HAP-1 (cell line): ENCODE results near the gene TP73.

Source experiments
- DNase-seq, 2 experiments: peaks; one replicate each; pipeline ENCODE4 v3.0.0-alpha.2; 2016 to 2020; ENCODE audit warnings: low spot score in 2 of 2
- H3K27me3 ChIP-seq: fragments of 250-450 bp; sonication (Bioruptor Pico); 2 replicates; pipeline ENCODE4 v1.5.1; 2020; ENCODE audit warnings: low read depth, mild to moderate bottlenecking, moderate library complexity
- H3K36me3 ChIP-seq: fragments of 250-450 bp; sonication (Bioruptor Pico); replicated peaks from 2 replicates; pipeline ENCODE4 v1.5.1; 2020; ENCODE audit warnings: mild to moderate bottlenecking
- H3K4me1 ChIP-seq: fragments of 250-450 bp; sonication (Bioruptor Pico); 2 replicates; pipeline ENCODE4 v1.5.1; 2020; ENCODE audit warnings: mild to moderate bottlenecking
- H3K4me3 ChIP-seq: fragments of 250-450 bp; sonication (Bioruptor Pico); 2 replicates; pipeline ENCODE4 v1.5.1; 2020; ENCODE audit warnings: mild to moderate bottlenecking, moderate library complexity
- H3K9me3 ChIP-seq: fragments of 250-450 bp; sonication (Bioruptor Pico); 2 replicates; pipeline ENCODE4 v1.5.1; 2020; ENCODE audit warnings: mild to moderate bottlenecking, moderate library complexity
- in situ Hi-C: fragments of 300-500 bp; cut with MboI; formaldehyde crosslinking; loops from 3 replicates; pipeline ENCODE4 v1.14.3; 2020; ENCODE audit warnings: low sequenced_read_pairs, inconsistent platforms, mixed read lengths

TP73 gene

DNA sequence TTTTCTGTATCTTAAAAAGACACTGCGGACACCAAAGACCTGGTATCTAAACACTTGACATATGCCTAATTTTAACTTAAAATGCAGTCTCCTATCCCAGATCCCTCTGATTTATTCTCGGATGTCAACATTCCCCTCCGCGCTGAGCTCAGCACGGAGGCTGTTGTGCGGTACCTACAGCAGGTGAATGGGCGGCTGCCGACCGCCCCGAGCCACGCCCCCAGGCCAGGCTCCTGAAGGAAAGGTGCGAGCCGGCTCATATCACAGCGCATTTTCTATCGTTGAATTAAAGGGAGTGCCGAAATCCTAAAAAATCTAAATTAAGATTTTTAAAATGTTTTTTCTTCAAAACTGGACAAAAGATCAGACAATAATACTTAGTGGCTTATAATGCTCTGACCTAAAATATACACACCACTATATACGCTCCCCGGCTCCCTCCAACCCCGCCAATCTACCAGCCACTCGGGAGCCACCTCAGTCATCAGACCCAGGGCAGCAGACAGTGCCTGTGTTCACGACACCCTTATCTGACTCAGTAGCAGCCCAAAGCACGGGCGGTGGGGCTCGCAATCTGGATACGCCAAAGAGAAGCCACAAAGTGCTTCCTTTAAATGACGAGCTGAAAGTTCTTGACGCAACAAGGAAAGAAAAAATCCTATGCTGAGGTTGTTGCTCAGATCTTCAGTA is 6.5 kb upstream of the TP73 start:
- H3K36me3 ChIP-seq = peaks cover 24% of the 10 kb centered on the region
- no peaks in the 10 kb centered on the region for H3K9me3 ChIP-seq
- H3K4me3 ChIP-seq = no peak overlapping the region
- in situ Hi-C loops = no loop called here
- DNase-seq = no peak
- peaks cover 9% of the 10 kb centered on the region; the same call in 1 of the 2 replicates for H3K4me1 ChIP-seq
- no peaks in the 10 kb centered on the region for H3K27me3 ChIP-seq

DNA sequence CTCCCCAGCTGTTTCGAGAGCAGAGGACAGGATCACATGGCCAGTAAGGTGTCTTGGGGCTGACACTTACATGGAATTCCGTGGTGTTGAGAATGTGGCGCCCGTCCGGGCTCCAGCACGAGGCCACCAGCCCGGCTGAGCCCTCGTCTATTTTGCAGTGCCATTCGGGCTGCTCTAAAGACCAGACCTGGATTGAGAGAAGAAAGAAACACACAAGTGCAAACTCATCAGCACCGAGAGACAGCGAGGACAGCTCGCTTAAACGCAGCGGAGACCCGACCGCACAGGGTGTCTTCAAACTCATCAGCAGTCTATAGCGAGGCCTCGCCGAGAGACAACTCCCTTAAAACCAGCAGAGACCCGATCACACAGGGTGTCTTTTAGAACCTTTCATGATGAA is 5.7 kb upstream of the TP73 start:
- Histone ChIP-seq H3K36me3 (peaks cover 24% of the 10 kb centered on the region), H3K4me3 (no peak overlapping the region), H3K9me3 (no peaks in the 10 kb centered on the region), H3K4me1 (peaks cover 9% of the 10 kb centered on the region; the same call in 1 of the 2 replicates), H3K27me3 (no peaks in the 10 kb centered on the region)
- in situ Hi-C loops = no loop called here
- DNase-seq = no peak

DNA sequence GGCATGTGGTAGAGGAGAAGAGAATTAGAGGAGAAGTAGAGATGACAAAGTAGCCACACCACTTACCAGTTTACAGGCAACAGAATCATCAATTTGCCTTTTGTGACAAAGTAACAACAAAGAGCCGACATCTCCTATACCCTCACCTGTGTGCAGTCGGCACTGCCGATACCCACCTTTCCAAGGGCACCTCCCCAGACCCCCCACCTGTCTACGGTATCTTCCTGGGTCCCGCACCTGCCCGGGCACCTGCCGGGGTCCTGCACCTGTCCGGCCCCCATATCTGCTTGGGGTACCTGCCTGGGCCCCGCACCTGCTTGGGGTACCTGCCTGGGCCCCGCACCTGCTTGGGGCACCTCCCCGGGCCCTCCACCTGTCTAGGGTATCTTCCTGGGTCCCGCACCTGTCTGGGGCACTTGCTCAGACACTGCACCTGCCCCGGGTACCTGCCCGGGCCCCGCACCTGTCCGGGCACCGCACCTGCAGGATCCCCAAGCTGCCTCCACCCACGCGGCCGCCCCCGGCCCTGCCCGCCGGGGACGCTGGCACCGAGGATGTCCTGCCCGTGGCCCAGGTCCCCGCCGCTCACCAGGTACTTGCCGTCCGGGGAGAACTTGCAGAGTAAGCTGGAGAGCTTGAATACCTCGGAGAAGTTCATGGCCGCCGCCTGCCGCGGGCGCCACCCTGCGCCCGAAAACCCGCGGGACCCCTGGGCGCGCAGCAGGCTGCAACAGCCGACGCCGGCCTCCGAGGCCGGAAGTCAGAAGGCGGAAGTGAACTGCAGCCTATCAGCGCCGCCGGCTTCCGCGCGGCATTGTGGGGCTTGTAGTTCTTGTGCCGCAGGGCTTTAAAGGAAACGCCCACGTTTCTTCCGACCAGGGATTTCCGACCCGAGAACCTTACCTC is 2.7 kb upstream of the TP73 start, which contains the start of gene WRAP73:
TSS of gene WRAP73 (minus strand) at position 762 of the 906 bp plus-strand sequence. CDS start at position 658, 104 bp downstream.
- in situ Hi-C loops = no loop called here
- Histone ChIP-seq H3K36me3 (peaks cover 19% of the 10 kb centered on the region), H3K4me3 (peak within 1 kb of the TSS; percentile 85), H3K4me1 (peaks cover 13% of the 10 kb centered on the region), H3K27me3 (no peaks in the 10 kb centered on the region), H3K9me3 (no peaks in the 10 kb centered on the region)
- DNase-seq = peak; percentile 88 to 90

DNA sequence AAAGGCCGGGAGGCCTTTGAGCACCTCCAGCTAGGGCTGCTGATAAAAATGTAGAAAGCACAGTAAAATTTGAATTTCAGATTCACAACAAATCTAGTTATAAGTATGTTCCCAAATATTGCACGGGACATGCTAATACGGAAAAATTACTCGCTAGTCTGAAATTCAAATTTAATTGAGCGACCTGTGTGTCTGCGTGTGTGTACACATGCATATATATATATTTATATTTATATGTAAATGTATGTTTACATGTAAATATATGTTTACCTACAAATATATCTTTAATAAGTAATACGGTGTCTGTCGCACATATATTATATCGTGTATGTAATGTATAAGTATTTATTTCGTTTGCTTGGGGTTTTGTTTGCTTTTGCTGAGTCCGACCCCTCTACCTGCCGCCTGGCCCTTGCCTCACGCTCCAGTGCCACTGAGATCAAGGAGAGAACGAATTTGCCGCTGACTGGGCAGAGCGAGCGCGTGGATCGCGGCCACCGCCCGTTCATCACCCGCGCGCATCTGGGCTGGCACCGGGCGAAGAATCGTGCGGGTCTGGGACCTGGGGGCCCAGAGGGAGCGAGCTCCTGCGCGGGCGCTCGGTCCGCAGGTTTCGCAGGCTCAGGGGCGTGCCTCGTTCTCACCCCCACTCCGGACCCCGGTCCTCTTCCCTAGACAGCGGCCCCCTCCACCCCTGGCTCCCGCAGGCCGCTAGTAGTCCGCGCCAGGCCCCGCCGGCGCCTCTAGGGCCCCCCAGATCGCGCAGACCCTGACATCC is 1.9 kb upstream of the TP73 start:
- Histone ChIP-seq H3K4me1 (peaks cover 13% of the 10 kb centered on the region), H3K9me3 (no peaks in the 10 kb centered on the region), H3K4me3 (peak overlapping the region; percentile 85; the same call in 1 of the 2 replicates), H3K36me3 (peaks cover 17% of the 10 kb centered on the region), H3K27me3 (no peaks in the 10 kb centered on the region)
- DNase-seq = no peak
- in situ Hi-C loops = no loop called here

DNA sequence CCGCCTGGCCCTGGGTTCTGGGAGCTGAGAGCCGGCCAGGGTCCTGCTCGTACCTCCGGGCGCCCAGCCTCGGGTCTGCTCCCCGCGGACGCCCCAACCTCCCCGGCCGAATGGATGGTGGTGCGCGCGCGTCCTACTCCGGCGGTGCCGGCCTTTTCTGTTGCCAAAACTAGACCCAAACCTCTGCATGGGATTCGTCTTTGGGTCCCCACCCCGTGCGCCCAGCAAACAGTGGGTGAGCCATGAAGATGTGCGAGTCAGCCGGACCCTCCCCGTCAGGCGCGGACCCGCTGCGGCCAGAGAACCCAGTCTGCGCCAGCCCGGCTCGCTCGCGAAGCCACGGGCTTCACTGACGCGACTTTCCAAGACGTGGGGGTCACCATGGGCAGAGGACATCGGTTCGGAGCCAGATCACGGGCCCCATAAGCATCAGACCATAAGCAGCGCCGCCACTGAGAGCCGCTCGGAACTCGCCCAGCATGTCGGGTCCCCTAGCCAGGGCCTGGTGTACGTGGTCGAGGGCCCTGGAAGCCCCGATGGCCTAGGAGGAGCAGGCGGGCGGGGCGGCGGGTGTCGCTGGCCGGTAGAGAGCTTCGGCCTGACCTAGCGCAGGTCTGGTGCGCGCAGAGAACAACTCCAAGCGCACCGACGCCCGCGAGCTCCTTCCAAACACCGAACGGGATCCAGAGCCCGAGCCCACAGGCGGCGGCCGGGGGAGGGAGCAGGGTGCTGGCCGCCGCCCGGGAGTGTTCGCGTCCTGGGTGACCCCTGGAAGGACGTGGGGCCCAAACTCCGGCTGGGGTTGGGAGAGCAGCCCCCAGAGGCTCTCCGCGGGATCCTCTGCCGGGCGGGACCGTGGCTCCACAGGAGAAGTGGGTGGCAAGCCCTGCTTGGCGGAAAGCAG is 1.0 kb upstream of the TP73 start:
- in situ Hi-C loops = no loop called here

DNA sequence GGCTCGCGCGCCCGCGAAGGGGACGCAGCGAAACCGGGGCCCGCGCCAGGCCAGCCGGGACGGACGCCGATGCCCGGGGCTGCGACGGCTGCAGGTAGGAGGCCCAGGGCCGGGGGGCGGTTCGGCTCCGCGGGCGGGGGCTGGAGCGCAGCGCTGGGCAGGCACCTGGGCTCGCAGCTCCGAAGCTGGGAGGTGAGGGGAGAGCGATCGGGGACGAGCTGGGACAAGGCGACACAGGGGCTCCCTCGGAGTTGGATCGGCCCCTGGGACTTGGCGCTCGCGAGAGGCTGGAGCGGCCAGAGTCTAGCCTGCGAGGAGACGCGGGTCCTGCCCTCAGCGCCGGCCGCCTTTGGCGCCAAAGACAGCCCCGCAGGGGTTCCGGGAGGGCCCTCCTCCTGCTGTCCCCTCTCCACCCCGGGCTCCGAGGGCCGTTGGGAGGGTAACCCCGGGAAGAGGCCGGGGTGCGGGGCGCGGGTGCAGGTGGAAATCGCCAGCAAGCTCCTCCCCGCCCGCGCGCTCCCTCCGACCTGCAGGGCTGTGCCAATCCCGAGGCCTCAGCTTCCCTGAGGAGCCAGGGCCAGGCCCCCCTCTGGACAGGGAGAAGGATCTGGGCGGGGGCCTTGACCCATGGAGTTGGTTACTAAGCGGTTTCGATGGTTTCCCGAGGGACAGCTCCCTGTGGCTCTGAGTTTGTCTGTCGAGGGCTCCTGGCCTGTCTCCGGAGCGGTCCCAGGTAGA is 401 bp downstream of the TP73 start:
- peak; percentile 49 to 65 for DNase-seq
- in situ Hi-C loops = no loop called here
- H3K4me1 ChIP-seq = peaks cover 13% of the 10 kb centered on the region
- H3K9me3 ChIP-seq = no peaks in the 10 kb centered on the region
- no peaks in the 10 kb centered on the region; the same call in none of the 2 replicates for H3K36me3 ChIP-seq
- no peaks in the 10 kb centered on the region for H3K27me3 ChIP-seq
- H3K4me3 ChIP-seq = peak overlapping the region; percentile 61

More for the DNA sequence above, 1.0 kb upstream of the TP73 start:
- Histone ChIP-seq H3K36me3 (peaks cover 12% of the 10 kb centered on the region), H3K4me1 (peaks cover 13% of the 10 kb centered on the region), H3K9me3 (no peaks in the 10 kb centered on the region), H3K4me3 (peak overlapping the region; percentile 61), H3K27me3 (no peaks in the 10 kb centered on the region)
- no peak for DNase-seq

DNA sequence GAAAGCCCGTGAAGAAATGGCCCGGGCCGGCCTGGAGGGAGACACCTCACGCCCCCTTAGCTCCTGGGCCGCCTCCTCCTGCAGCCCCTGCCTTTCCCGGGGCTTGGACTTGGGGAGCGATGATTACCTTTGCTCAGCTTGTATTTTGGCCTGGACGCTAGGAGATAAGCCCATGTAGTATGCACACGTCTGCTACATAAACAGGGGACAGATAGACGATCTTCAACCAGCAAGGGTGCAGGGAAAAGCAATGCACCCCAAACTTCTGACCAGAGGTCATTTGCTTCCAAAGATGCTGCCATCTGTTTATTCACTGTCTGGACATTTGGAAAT is 936 bp downstream of the TP73 start:
- H3K9me3 ChIP-seq = no peaks in the 10 kb centered on the region
- H3K4me3 ChIP-seq = peak overlapping the region; percentile 61
- no peaks in the 10 kb centered on the region; the same call in 1 of the 2 replicates for H3K36me3 ChIP-seq
- in situ Hi-C loops = no loop called here
- H3K4me1 ChIP-seq = peaks cover 13% of the 10 kb centered on the region
- H3K27me3 ChIP-seq = no peaks in the 10 kb centered on the region
- no peak for DNase-seq

DNA sequence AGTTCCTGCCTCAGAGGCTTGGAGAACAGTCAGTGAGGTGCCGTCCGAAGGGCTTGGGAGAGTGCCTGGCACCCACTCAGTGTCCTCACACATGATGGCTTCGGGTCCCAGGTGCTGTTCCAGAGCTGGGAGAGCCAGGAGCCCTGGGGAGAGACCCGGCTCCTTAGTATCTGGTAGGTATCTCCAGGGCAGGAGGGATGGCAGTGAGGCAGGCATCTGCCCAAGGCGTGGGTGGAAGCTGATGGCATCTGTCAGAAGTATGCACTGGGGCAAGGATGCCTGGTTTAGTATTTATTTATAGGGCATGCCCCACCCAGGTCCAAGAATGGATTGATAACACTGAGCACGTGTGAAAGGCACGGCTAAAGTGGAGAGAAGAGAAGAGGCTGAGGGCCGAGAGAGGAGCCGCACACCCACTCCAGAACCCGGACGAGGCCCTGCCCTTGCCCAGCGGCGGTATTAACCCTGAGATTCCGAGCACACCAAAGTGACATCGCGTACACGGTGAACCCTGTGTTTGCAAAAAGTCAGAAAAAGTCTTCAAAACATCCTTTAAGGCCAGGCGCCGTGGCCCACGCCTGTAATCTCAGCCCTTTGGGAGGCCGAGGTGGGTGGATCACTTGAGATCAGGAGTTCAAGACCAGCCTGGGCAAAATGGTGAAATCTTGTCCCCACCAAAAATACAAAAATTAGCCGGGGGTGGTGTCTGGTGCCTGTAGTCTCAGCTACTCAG is 2.4 kb downstream of the TP73 start:
- H3K4me3 ChIP-seq = no peak overlapping the region
- H3K27me3 ChIP-seq = no peaks in the 10 kb centered on the region
- no peaks in the 10 kb centered on the region; the same call in 1 of the 2 replicates for H3K36me3 ChIP-seq
- DNase-seq = no peak
- in situ Hi-C loops = no loop called here
- peaks cover 5% of the 10 kb centered on the region for H3K4me1 ChIP-seq
- H3K9me3 ChIP-seq = no peaks in the 10 kb centered on the region

DNA sequence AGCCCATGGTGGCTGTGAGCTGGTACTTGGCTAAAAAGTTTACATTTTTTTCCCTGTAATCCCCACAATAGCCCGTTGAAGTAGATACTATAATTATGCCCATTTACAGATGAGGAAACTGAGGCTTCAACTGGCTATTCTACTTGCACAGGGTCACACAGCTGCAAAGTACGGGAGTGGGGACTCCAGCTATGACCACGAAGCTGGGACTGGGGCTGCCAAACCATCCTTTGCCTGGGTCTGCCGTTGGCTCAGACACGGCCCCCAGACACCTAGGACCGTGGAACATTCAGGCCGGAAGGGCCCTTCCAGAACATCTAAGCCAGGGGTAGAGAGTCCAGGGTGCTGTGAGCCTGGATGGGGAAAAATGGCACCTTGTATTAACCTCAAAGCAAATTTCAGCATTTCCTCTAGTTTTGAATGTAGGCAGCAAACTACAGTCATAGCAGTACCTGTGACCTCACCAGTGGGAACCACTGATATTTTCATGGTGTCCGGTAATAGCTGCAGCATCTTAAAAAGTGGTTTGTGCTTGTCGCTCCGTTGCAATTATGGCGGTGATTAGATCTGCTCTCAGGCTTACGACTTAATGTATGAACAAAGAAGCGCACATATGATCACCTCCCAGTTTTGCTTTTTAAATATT is 4.3 kb downstream of the TP73 start:
- no peaks in the 10 kb centered on the region for H3K27me3 ChIP-seq
- peaks cover 5% of the 10 kb centered on the region for H3K4me1 ChIP-seq
- no peaks in the 10 kb centered on the region for H3K9me3 ChIP-seq
- in situ Hi-C loops = no loop called here
- H3K36me3 ChIP-seq = no peaks in the 10 kb centered on the region
- H3K4me3 ChIP-seq = no peak overlapping the region
- DNase-seq = no peak

DNA sequence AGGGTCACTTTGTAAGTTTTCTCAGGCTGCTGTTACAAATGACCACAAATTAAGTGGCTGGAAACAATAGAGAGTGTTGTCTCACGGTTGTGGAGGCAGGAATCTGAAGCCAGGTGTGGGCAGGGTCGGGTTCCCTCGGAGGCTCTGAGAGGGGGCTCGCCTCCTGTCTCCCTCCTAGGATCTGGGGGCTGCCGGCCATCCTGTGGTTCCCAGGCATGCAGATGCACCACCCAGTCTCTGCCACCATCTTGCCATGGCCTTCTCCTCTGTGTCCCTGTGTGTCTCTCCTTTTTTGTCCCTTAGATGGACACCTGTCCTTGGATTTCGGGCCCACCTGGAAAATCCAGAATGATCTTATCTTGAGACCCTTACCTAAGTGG is 4.8 kb downstream of the TP73 start:
- no peak for DNase-seq
- H3K4me1 ChIP-seq = peaks cover 5% of the 10 kb centered on the region; the same call in 1 of the 2 replicates
- H3K27me3 ChIP-seq = no peaks in the 10 kb centered on the region
- H3K9me3 ChIP-seq = no peaks in the 10 kb centered on the region
- H3K4me3 ChIP-seq = no peak overlapping the region
- no peaks in the 10 kb centered on the region for H3K36me3 ChIP-seq
- in situ Hi-C loops = no loop called here

DNA sequence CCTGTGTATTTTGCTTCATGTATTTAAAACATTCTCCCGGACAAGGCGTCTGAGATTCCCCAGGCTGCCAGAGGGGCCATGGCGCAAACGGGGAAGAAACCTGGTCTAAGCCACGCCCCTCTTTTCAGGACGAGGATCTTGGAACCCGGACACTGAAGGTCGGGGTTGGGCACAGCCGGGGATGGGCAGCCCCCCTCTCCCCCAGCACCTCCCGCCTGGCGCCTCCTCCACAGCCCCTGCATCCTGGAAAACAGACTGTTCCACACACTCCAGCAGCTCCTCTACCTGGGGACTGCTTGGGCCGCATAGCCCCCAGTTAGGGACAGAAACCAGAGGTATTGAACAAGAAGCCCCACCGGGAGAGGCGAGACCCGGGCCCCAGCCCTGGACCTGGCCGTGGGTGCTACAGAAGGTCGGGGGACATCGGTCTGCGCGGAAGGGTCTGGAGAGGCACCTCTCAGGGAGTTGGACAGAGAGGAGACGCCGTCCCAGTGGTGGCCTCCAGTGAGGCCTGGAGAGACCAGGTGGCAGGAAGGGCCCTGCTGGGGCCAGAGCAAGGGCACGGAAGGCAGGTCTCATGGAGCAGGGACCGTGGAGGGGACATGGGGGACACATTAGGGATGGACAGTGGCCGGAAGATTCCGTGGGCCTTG is 5.4 kb downstream of the TP73 start:
- in situ Hi-C loops = no loop called here
- H3K4me1 ChIP-seq = peaks cover 5% of the 10 kb centered on the region; the same call in 1 of the 2 replicates
- no peak for DNase-seq
- H3K27me3 ChIP-seq = no peaks in the 10 kb centered on the region
- no peaks in the 10 kb centered on the region for H3K9me3 ChIP-seq
- H3K4me3 ChIP-seq = no peak overlapping the region
- no peaks in the 10 kb centered on the region for H3K36me3 ChIP-seq
